ENCODE results near the gene SNAP91.

Gene SNAP91

GRCh38 chr6:83702749-83703148, 6.2 kb downstream of the SNAP91 start:
- TF ChIP-seq TAF1 (IDR thresholded peaks at IDR 0.05; ENCODE audit: borderline replicate concordance, insufficient read depth, low read length) (no peak), FOXP2 (optimal IDR thresholded peaks at IDR 0.05; ENCODE audit: borderline replicate concordance, extremely low read depth, extremely low read length, insufficient read depth) (no peak), REST (IDR thresholded peaks at IDR 0.05; ENCODE audit: insufficient read depth in 1 of 2, low read depth in 2 of 2, low read length in 2 of 2) (no peak), SIN3A (IDR thresholded peaks at IDR 0.05; ENCODE audit: borderline replicate concordance, insufficient read depth, low read length) (no peak), POLR2AphosphoS5 (IDR thresholded peaks at IDR 0.05; ENCODE audit: low read depth, low read length) (no peak)

GRCh38 chr6:83702077-83702476, 6.8 kb downstream of the SNAP91 start:
- TF ChIP-seq SIN3A (IDR thresholded peaks at IDR 0.05; ENCODE audit: borderline replicate concordance, insufficient read depth, low read length) (no peak), POLR2AphosphoS5 (IDR thresholded peaks at IDR 0.05; ENCODE audit: low read depth, low read length) (no peak), FOXP2 (optimal IDR thresholded peaks at IDR 0.05; ENCODE audit: borderline replicate concordance, extremely low read depth, extremely low read length, insufficient read depth) (no peak), REST (IDR thresholded peaks at IDR 0.05; ENCODE audit: insufficient read depth in 1 of 2, low read depth in 2 of 2, low read length in 2 of 2) (no peak), TAF1 (IDR thresholded peaks at IDR 0.05; ENCODE audit: borderline replicate concordance, insufficient read depth, low read length) (no peak)

- TF ChIP-seq FOXP2 (optimal IDR thresholded peaks at IDR 0.05; ENCODE audit: borderline replicate concordance, extremely low read depth, extremely low read length, insufficient read depth) (no peak), TAF1 (IDR thresholded peaks at IDR 0.05; ENCODE audit: borderline replicate concordance, insufficient read depth, low read length) (no peak), POLR2AphosphoS5 (IDR thresholded peaks at IDR 0.05; ENCODE audit: low read depth, low read length) (no peak), SIN3A (IDR thresholded peaks at IDR 0.05; ENCODE audit: borderline replicate concordance, insufficient read depth, low read length) (no peak), REST (IDR thresholded peaks at IDR 0.05; ENCODE audit: insufficient read depth in 1 of 2, low read depth in 2 of 2, low read length in 2 of 2) (no peak)
Measured at GRCh38 chr6:83696674-83697073, 12.2 kb downstream of the SNAP91 start.

- TF ChIP-seq POLR2AphosphoS5 (IDR thresholded peaks at IDR 0.05; ENCODE audit: low read depth, low read length), result no peak
- TF ChIP-seq TAF1 (IDR thresholded peaks at IDR 0.05; ENCODE audit: borderline replicate concordance, insufficient read depth, low read length), result no peak
- no peak for TF ChIP-seq REST (IDR thresholded peaks at IDR 0.05; ENCODE audit: insufficient read depth in 1 of 2, low read depth in 2 of 2, low read length in 2 of 2)
- no peak for TF ChIP-seq SIN3A (IDR thresholded peaks at IDR 0.05; ENCODE audit: borderline replicate concordance, insufficient read depth, low read length)
- no peak for TF ChIP-seq FOXP2 (optimal IDR thresholded peaks at IDR 0.05; ENCODE audit: borderline replicate concordance, extremely low read depth, extremely low read length, insufficient read depth)
Measured at GRCh38 chr6:83685481-83685880, 23.4 kb downstream of the SNAP91 start.

GRCh38 chr6:83677791-83678190, 31.1 kb downstream of the SNAP91 start:
- TF ChIP-seq TAF1 (IDR thresholded peaks at IDR 0.05; ENCODE audit: borderline replicate concordance, insufficient read depth, low read length) (no peak), REST (IDR thresholded peaks at IDR 0.05; ENCODE audit: insufficient read depth in 1 of 2, low read depth in 2 of 2, low read length in 2 of 2) (no peak), SIN3A (IDR thresholded peaks at IDR 0.05; ENCODE audit: borderline replicate concordance, insufficient read depth, low read length) (no peak), POLR2AphosphoS5 (IDR thresholded peaks at IDR 0.05; ENCODE audit: low read depth, low read length) (no peak), FOXP2 (optimal IDR thresholded peaks at IDR 0.05; ENCODE audit: borderline replicate concordance, extremely low read depth, extremely low read length, insufficient read depth) (no peak)

Data from PFSK-1 (cell line).